Activated T-helper 1 cell treated with anti-CD3 and anti-CD28 coated beads, Interleukin-12 subunit alpha, Interleukin-12 subunit beta, Interleukin-2, Interleukin-4 antibody, amounts not matched to agents 30 ng/mL and 10 ng/mL and 1 ng/mL, durations not matched to agents 14 hours and 24 hours and 36 hours (primary cell): ENCODE measurements around the gene CNTN5. TPM values are rescaled to one million over a fixed set of nuclear protein-coding genes. Genes with fewer than 3 reads are reported as not detected.
"Not testable (repeated sequence)": the region's sequence is repeated elsewhere in the genome, so short reads cannot be mapped to it uniquely, and the experiment has no call there.

Experiments used
- DNase-seq: peaks from one replicate; pipeline ENCODE4 v3.0.0; 2021; ENCODE audit warnings: low spot score
- H3K27ac Mint-ChIP-seq: one replicate; pipeline ENCODE4 v1.8.0; 2021; ENCODE audit warnings: mild to moderate bottlenecking, mixed read lengths
- H3K27me3 Mint-ChIP-seq: one replicate; pipeline ENCODE4 v1.8.0; 2022; ENCODE audit warnings: mild to moderate bottlenecking, moderate library complexity, mixed read lengths; ENCODE audit not compliant: insufficient read depth
- H3K36me3 Mint-ChIP-seq: one replicate; pipeline ENCODE4 v1.8.0; 2021; ENCODE audit warnings: low read depth, mixed read lengths
- H3K4me1 Mint-ChIP-seq: one replicate; pipeline ENCODE4 v1.8.0; 2021; ENCODE audit warnings: low read depth, mixed read lengths
- H3K4me3 Mint-ChIP-seq: one replicate; pipeline ENCODE4 v1.8.0; 2021; ENCODE audit warnings: mild to moderate bottlenecking, moderate library complexity, mixed read lengths
- H3K9me3 Mint-ChIP-seq: one replicate; pipeline ENCODE4 v1.8.0; 2021; ENCODE audit warnings: mixed read lengths
- intact Hi-C: fragments of 100-400 bp; cut with micrococcal nuclease; formaldehyde crosslinking; loops from one replicate; pipeline ENCODE4 v1.15.1; 2024
- total RNA-seq: library from RNA; stranded (reverse); gene quantifications from 2 replicates; pipeline ENCODE4 v1.2.3, GENCODE V29; 2022

Gene CNTN5
- total RNA-seq, 1 donor from 2014 or later, result not detected

DNA sequence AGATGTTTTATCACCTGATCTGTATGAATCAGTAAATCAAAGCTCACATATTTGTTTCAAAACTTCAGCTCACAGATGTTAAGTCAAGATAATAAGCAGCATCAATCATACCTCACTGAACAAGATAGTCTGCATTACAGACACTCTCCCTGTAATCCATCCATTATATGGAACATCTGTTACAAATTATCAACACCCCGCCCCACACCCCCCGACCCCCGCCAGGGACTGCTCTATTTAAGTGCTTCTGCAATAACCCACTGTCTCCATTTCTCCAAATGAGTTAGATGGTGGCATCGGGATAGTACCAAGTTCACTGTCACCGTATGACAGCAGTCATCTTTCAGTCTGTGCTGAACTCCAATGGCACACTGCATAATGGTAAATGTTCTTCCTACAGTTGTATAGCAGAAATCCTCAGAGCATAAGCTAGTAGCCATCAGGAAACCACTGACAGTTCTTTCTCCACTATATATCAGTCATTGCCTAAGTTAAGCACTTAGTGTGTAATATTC lies 1219.3 kb downstream of the CNTN5 start:
- peaks cover 12% of the 10 kb centered on the region for H3K9me3 Mint-ChIP-seq
- DNase-seq, result no peak
- no peaks in the 10 kb centered on the region for H3K4me1 Mint-ChIP-seq
- no peaks in the 10 kb centered on the region for H3K36me3 Mint-ChIP-seq
- H3K27ac Mint-ChIP-seq, result no peak overlapping the region
- H3K4me3 Mint-ChIP-seq, result no peak overlapping the region
- intact Hi-C loops, result no loop called here
- no peaks in the 10 kb centered on the region for H3K27me3 Mint-ChIP-seq

DNA sequence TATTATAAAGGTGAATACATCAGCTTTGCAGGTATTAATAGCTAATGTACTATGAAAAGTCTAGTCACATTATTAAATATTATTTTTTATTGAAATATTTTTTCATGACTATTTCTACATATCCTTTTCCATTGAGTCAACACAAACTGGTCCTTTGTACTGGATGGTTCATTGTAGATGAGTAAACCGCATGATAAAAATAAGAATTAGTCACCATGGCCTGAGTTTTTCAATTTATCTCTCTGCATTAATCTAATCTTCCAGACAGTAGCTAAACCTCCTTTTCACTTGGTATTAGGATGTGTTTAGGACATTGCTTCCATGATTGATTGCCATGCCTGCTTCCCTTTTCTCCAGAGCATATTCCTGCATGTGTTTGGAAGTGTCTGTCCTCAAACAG lies 1227.0 kb downstream of the CNTN5 start:
- H3K9me3 Mint-ChIP-seq, result peaks cover 10% of the 10 kb centered on the region
- H3K27me3 Mint-ChIP-seq, result no peaks in the 10 kb centered on the region
- intact Hi-C loops, result no loop called here
- no peaks in the 10 kb centered on the region for H3K4me1 Mint-ChIP-seq
- no peaks in the 10 kb centered on the region for H3K36me3 Mint-ChIP-seq
- no peak for DNase-seq
- no peak overlapping the region for H3K27ac Mint-ChIP-seq
- no peak overlapping the region for H3K4me3 Mint-ChIP-seq

DNA sequence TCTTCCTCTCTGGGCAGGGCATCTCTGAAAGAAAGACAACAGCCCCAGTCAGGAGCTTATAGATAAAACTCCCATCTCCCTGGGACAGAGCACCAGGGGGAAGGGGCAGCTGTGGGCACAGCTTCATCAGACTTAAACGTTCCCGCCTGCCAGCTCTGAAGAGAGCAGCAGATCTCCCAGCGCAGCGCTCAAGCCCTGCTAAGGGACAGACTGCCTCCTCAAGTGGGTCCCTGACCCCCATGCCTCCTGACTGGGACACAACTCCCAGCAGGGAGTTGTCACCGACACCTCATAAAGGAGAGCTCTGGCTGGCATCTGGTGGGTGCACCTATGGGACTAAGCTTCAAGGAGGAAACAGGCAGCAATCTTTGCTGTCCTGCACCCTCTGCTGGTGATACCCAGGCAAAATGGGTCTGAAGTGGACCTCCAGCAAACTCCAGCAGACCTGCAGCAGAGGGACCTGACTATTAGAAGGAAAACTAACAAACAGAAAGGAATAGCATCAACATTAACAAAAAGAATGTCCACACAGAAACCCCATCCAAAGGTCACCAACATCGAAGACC lies 1236.6 kb downstream of the CNTN5 start:
- H3K9me3 Mint-ChIP-seq, result peaks cover 23% of the 10 kb centered on the region
- H3K27me3 Mint-ChIP-seq, H3K4me1 Mint-ChIP-seq, H3K27ac Mint-ChIP-seq, H3K36me3 Mint-ChIP-seq, intact Hi-C loops, H3K4me3 Mint-ChIP-seq, DNase-seq: not testable (repeated sequence)

DNA sequence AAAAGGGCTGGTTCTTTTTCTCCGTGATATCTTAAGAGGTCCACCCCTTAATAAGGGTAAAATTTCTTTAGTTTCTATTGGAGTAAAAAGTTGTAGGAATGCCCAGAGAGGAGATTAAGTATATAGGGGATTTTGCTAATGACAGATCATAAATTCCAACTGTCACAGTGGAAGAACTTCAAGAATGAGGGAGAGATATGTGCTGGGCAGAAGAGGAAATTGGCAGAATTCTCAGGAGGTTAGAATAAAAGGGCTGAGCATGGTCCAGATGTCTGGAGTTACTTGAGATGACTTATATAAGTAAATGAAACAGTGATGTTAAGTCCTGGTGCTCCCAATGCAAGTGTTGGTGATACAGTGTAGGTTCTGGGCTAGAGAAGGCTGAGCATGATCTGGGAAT lies 1248.8 kb downstream of the CNTN5 start:
- Mint-ChIP-seq H3K27me3 (no peaks in the 10 kb centered on the region), H3K4me3 (no peak overlapping the region), H3K27ac (no peak overlapping the region), H3K36me3 (no peaks in the 10 kb centered on the region), H3K9me3 (peaks cover 27% of the 10 kb centered on the region), H3K4me1 (no peaks in the 10 kb centered on the region)
- DNase-seq, result no peak
- intact Hi-C loops, result no loop called here

DNA sequence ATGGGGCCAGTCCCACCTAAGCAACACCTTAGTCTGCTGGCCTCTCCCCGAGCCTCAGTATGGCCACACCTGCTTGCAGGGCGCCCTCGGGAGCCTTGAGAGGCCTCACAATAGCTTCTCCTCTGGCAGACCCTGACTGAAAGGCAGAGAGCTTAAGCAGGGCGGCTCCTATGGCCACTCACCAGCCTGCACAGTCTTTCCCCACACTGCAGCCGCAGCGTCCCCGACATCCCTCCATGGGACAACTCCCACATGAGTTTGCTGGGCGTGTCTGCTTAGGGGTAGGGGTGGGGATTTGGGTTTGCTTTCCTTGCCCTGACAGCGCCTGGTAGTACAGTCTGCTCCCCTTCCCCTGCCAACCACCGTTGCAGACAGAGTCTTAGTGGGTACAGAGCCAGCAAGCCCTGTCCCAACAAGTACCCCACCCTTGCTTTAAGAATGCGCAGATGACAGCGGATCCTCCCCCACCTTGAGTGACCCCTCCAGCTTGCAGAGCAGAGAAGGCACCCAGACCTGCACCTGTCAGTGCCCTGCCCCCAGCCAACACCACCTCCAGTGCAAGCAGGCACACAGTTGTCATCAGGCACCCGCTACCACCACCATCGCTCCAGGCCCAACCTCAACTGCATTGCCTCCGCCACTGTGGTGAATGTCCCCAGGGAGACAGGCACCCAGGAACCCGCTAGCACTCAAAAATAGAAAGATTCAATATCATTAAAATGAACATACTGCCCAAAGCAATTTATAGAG lies 1252.5 kb downstream of the CNTN5 start:
- Mint-ChIP-seq H3K36me3 (no peaks in the 10 kb centered on the region), H3K4me3 (no peak overlapping the region), H3K4me1 (no peaks in the 10 kb centered on the region), H3K27me3 (no peaks in the 10 kb centered on the region), H3K27ac (no peak overlapping the region), H3K9me3 (peaks cover 19% of the 10 kb centered on the region)
- intact Hi-C loops, result no loop called here
- no peak for DNase-seq

DNA sequence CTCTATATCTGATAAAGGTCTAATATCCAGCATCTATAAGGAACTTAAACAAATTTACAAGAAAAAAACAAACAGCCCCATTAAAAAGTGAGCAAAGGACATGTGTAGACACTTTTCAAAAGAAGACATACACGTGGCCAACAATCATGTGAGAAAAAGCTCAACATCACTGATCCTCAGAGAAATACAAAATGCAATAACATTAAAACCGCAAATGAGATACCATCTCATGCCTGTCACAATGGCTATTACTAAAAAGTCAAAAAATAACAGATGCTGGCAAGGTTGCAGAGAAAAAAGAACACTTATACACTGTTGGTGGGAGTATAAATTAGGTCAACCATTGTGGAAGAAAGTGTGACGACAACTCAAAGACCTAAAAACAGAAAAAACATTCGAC lies 1253.7 kb downstream of the CNTN5 start:
- H3K4me3 Mint-ChIP-seq, H3K27ac Mint-ChIP-seq, H3K27me3 Mint-ChIP-seq, H3K36me3 Mint-ChIP-seq, DNase-seq, intact Hi-C loops, H3K4me1 Mint-ChIP-seq: not testable (repeated sequence)
- H3K9me3 Mint-ChIP-seq, result peaks cover 11% of the 10 kb centered on the region

DNA sequence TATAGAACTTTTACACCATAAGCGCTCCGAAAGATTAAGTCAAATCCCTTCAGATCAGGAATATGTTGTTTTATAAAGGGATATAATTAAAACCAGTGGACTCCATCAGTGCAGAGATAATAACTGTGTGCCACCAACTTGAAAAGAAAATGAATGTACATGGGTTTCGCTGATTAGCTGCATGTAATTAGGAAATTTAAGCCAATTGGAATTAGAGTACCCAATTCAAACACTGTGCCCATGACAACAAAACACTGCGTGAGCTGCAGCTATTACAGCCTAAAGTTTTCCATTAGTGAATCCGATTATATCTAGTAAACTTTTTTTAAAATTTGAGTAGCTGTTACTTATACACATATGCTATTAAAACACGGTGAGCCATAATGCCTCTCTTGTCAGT lies 1274.0 kb downstream of the CNTN5 start:
- intact Hi-C loops, result no loop called here
- peaks cover 7% of the 10 kb centered on the region for H3K9me3 Mint-ChIP-seq
- H3K27me3 Mint-ChIP-seq, result no peaks in the 10 kb centered on the region
- no peak overlapping the region for H3K27ac Mint-ChIP-seq
- no peaks in the 10 kb centered on the region for H3K4me1 Mint-ChIP-seq
- no peak overlapping the region for H3K4me3 Mint-ChIP-seq
- no peak for DNase-seq
- no peaks in the 10 kb centered on the region for H3K36me3 Mint-ChIP-seq

DNA sequence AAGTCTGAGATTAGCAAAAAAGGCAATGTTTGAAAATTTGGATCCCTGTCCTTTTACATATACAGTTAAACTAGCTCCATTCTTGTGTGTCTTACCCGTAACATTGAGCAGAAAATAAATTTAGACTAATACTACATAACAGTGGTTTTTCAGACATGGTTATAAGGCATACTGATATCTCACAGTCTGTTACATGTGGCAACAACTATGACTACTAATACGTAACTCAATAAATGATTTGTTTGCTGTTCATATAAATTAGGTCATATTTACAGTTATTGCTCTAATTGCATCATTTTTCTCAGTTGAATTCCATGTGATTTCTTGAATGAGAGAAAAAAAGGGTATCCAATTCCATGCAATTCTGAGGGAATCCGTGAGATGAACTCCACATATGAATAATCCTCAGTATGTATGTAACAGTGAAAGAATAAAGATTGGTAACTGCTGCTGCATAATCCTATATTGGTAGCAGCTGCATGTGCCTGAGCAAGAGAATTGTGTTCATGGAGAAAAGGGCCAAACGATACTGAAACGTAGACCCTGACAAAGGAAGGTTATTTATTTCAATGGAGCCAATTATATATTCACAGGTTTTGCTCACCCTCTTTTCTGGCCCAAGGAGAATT lies 1275.4 kb downstream of the CNTN5 start:
- Mint-ChIP-seq H3K27ac (no peak overlapping the region), H3K9me3 (peaks cover 7% of the 10 kb centered on the region), H3K27me3 (no peaks in the 10 kb centered on the region), H3K4me1 (no peaks in the 10 kb centered on the region), H3K4me3 (no peak overlapping the region), H3K36me3 (no peaks in the 10 kb centered on the region)
- DNase-seq, result no peak
- intact Hi-C loops, result no loop called here

DNA sequence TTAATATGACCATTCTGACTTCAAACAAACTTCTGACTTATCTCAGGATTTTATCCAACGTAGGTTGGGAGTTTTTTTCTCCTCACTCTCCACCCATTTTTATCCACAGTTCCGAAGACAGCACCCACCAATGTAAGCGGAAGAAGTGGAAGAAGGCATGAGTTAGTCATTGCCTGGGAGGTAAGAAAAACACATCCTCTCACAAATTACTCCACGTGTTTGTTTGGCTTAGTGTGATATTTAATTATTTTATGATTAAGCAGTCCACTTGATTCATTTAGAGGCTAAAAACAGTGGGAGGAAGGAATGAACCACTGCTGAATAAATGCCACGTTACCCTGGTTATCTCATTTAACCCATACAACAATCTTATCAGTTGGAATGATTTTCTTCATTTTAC lies 1276.8 kb downstream of the CNTN5 start:
- DNase-seq, result no peak
- H3K27ac Mint-ChIP-seq, result no peak overlapping the region
- H3K36me3 Mint-ChIP-seq, result no peaks in the 10 kb centered on the region
- no peaks in the 10 kb centered on the region for H3K27me3 Mint-ChIP-seq
- no peak overlapping the region for H3K4me3 Mint-ChIP-seq
- peaks cover 4% of the 10 kb centered on the region for H3K9me3 Mint-ChIP-seq
- intact Hi-C loops, result no loop called here
- no peaks in the 10 kb centered on the region for H3K4me1 Mint-ChIP-seq

DNA sequence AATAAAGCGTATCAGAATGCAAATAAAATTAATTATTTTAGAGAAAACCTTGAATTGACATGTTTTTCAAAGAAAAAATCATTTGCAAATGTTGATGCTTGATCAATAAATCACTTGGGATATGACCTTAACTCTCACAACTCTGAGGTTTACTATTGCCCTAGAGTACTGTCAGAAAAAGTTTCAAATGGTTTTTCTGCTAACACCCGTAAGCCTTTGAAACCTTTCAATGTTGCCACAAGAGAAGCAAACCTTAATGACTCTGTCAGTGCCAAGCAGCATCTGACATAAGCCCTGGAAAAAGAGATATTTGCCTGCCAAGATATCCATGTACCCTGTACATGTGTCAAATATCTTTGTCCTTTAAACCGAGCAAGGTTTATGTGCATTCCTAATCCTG lies 1282.1 kb downstream of the CNTN5 start:
- peaks cover 4% of the 10 kb centered on the region for H3K9me3 Mint-ChIP-seq
- no peak overlapping the region for H3K27ac Mint-ChIP-seq
- no peaks in the 10 kb centered on the region for H3K27me3 Mint-ChIP-seq
- no peaks in the 10 kb centered on the region for H3K4me1 Mint-ChIP-seq
- intact Hi-C loops, result no loop called here
- DNase-seq, result no peak
- H3K4me3 Mint-ChIP-seq, result no peak overlapping the region
- no peaks in the 10 kb centered on the region for H3K36me3 Mint-ChIP-seq

DNA sequence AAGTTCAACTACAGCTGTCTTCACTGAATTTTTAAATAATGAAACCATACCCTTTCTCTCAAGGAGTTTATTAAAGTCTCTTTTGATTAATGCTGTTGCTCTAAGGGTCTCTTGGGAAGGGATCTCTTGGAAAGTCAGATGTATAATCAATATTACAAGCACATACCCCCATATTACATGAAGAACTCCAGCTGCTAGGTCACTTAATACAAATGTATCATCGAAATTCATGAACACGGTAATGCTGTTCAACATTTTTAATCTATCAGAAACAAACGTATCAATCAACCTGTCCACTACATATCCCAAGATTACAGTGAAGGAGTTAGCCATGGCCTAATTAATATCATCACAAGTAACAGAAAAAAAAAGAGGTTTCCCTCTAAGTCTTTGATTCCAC lies 1283.1 kb downstream of the CNTN5 start:
- no peak overlapping the region for H3K4me3 Mint-ChIP-seq
- peaks cover 4% of the 10 kb centered on the region for H3K9me3 Mint-ChIP-seq
- no peaks in the 10 kb centered on the region for H3K27me3 Mint-ChIP-seq
- no peaks in the 10 kb centered on the region for H3K4me1 Mint-ChIP-seq
- no peak overlapping the region for H3K27ac Mint-ChIP-seq
- H3K36me3 Mint-ChIP-seq, result no peaks in the 10 kb centered on the region
- no peak for DNase-seq
- intact Hi-C loops, result no loop called here

DNA sequence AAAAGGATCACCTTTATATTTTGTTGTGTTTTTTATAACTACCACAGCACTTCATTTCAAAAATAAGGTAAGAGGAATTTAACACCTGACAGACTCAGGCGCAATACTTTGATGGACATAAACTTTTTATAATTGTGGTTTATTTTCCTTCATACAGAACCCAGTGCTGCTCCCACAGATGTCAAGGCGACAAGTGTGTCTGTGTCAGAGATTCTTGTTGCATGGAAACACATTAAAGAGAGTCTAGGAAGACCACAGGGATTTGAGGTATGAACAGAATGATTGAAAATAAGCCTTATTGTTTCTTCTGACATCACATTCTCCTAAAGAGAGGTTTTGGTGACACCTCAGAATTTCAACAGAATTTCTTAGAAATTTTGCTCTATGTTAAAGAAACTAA lies 1287.5 kb downstream of the CNTN5 start:
- intact Hi-C loops, result no loop called here
- Mint-ChIP-seq H3K36me3 (no peaks in the 10 kb centered on the region), H3K9me3 (peaks cover 7% of the 10 kb centered on the region), H3K4me3 (no peak overlapping the region), H3K27ac (no peak overlapping the region), H3K4me1 (no peaks in the 10 kb centered on the region), H3K27me3 (no peaks in the 10 kb centered on the region)
- no peak for DNase-seq

DNA sequence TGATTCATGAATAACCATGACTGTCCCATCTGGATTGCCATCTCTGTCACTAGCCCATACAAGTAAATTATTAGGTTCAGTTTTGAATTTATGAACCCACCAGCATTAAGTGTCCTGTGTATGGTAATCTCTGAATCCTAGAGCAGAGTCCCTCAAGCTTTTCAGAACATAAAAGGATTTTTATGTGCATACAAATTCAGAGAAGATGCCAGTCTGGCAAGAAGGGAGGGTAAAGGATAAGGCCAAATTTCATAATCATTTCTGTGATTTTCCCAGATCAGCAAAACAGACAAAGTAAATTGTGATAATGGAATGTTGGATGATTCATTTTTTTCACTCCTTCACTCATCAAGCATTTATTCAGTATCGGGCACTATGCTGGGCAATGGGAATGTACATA lies 1295.2 kb downstream of the CNTN5 start:
- Mint-ChIP-seq H3K36me3 (no peaks in the 10 kb centered on the region), H3K27ac (no peak overlapping the region), H3K4me3 (no peak overlapping the region), H3K9me3 (peaks cover 7% of the 10 kb centered on the region), H3K4me1 (no peaks in the 10 kb centered on the region), H3K27me3 (no peaks in the 10 kb centered on the region)
- DNase-seq, result no peak
- intact Hi-C loops, result no loop called here
